T-helper 1 cell (primary cell): ENCODE measurements around the gene DAPK2.

ENCODE experiments used
- DNase-seq, 5 donors: peaks; one replicate each; pipeline ENCODE4 v3.0.0-alpha.2; 2012 to 2020

The DAPK2 gene

GRCh38 chr15:64022571-64022970 is 23.7 kb downstream of the DAPK2 start:
- DNase-seq, result no peak

- DNase-seq, result no peak
Observed at GRCh38 chr15:64019764-64020163, 26.5 kb downstream of the DAPK2 start.

GRCh38 chr15:64017591-64018163 is 28.6 kb downstream of the DAPK2 start:
- no peak for DNase-seq

GRCh38 chr15:64017082-64017588 is 29.1 kb downstream of the DAPK2 start:
- DNase-seq, result no peak

- no peak for DNase-seq
Observed at GRCh38 chr15:64016257-64016656, 30.0 kb downstream of the DAPK2 start.

GRCh38 chr15:64014995-64015394 is 31.3 kb downstream of the DAPK2 start:
- no peak for DNase-seq

GRCh38 chr15:64013179-64014062 is 32.9 kb downstream of the DAPK2 start:
- DNase-seq, result no peak

- no peak for DNase-seq
Observed at GRCh38 chr15:64011736-64012135, 34.5 kb downstream of the DAPK2 start.

GRCh38 chr15:64010719-64011118 is 35.6 kb downstream of the DAPK2 start:
- DNase-seq, result peak; percentile 60 to 94 (median 75)

- peak in 2 of 5 donors; percentile 4 to 70 for DNase-seq
Observed at GRCh38 chr15:64009798-64010261, 36.5 kb downstream of the DAPK2 start.

- peak in 1 of 5 donors; percentile 40 for DNase-seq
Observed at GRCh38 chr15:64009241-64009640, 37.0 kb downstream of the DAPK2 start.

- no peak for DNase-seq
Observed at GRCh38 chr15:64008177-64008576, 38.1 kb downstream of the DAPK2 start.

- DNase-seq, result no peak
Observed at GRCh38 chr15:64006642-64007041, 39.6 kb downstream of the DAPK2 start.

- DNase-seq, result no peak
Observed at GRCh38 chr15:64004587-64004986, 41.7 kb downstream of the DAPK2 start.

GRCh38 chr15:64004056-64004455 is 42.2 kb downstream of the DAPK2 start:
- DNase-seq, result no peak

GRCh38 chr15:64003182-64003581 is 43.1 kb downstream of the DAPK2 start:
- DNase-seq, result no peak

GRCh38 chr15:64001148-64001547 is 45.1 kb downstream of the DAPK2 start:
- no peak for DNase-seq

GRCh38 chr15:64000183-64000951 is 45.9 kb downstream of the DAPK2 start:
- DNase-seq, result no peak

- DNase-seq, result no peak
Observed at GRCh38 chr15:63999177-63999576, 47.1 kb downstream of the DAPK2 start.

GRCh38 chr15:63998489-63998888 is 47.8 kb downstream of the DAPK2 start:
- DNase-seq, result no peak

GRCh38 chr15:63997715-63998442 is 48.4 kb downstream of the DAPK2 start:
- DNase-seq, result no peak

- DNase-seq, result no peak
Observed at GRCh38 chr15:63996794-63997357, 49.4 kb downstream of the DAPK2 start.
